ENCODE data around the gene PRKCE.

DNA sequence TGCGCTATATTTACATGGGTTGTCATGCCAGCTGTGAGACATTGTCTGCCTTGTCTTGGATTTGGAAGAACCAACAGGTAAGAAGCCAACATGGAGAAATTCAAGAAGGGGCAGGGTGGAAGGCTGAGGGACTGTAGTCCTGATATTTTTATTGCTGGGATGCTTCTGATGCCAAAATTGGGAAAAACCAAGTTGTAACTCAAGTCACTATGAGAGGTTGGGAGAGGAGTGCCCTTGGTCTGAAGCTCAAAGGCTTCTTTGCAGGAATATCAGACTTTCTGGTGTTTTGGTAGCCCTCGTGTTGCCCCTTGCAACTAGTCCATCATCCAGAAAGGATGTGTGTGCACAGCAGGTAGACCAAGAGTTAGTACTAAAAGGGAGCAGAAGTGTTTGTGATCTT, 351.5 kb downstream of the PRKCE start:
- no peak for TF ChIP-seq GATA2 (IDR thresholded peaks at IDR 0.05; ENCODE audit: insufficient read depth, insufficient read length, low read depth, low read length)
- no peak for TF ChIP-seq EZH2 (IDR thresholded peaks at IDR 0.05; ENCODE audit: borderline replicate concordance, low read depth, low read length, severe bottlenecking)
- TF ChIP-seq, protein P1, sequence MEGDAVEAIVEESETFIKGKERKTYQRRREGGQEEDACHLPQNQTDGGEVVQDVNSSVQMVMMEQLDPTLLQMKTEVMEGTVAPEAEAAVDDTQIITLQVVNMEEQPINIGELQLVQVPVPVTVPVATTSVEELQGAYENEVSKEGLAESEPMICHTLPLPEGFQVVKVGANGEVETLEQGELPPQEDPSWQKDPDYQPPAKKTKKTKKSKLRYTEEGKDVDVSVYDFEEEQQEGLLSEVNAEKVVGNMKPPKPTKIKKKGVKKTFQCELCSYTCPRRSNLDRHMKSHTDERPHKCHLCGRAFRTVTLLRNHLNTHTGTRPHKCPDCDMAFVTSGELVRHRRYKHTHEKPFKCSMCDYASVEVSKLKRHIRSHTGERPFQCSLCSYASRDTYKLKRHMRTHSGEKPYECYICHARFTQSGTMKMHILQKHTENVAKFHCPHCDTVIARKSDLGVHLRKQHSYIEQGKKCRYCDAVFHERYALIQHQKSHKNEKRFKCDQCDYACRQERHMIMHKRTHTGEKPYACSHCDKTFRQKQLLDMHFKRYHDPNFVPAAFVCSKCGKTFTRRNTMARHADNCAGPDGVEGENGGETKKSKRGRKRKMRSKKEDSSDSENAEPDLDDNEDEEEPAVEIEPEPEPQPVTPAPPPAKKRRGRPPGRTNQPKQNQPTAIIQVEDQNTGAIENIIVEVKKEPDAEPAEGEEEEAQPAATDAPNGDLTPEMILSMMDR (IDR thresholded peaks at IDR 0.05; ENCODE audit: extremely low read depth in 1 of 2, insufficient read depth in 1 of 2, low read depth in 1 of 2, low read length in 2 of 2) = no peak
- no peak for TF ChIP-seq FOS (IDR thresholded peaks at IDR 0.05; ENCODE audit: borderline replicate concordance, insufficient read depth, low read length)
